Lower lobe of right lung (tissue), 2 donors: Measurements from ENCODE around the gene OR8H1. TPM values are rescaled to one million over a fixed set of nuclear protein-coding genes. Genes with fewer than 3 reads are reported as not detected.

Source experiments
- ATAC-seq, 2 donors: fragments of 200-7000 bp; cut with Tn5 transposase; one replicate each; pipeline ENCODE4 v1.9.1; 2020 to 2022; ENCODE audit warnings: mild to moderate bottlenecking in 2 of 2, moderate library complexity in 2 of 2
- DNase-seq: peaks from one replicate; pipeline ENCODE4 v3.0.0-alpha.2; 2020
- H3K27ac ChIP-seq: fragments of 200-600 bp; one replicate; pipeline ENCODE4 v1.8.0; 2022
- H3K27me3 ChIP-seq: fragments of 200-600 bp; one replicate; pipeline ENCODE4 v1.8.0; 2022; ENCODE audit warnings: low read depth
- H3K36me3 ChIP-seq: fragments of 200-600 bp; one replicate; pipeline ENCODE4 v1.8.0; 2022; ENCODE audit warnings: mild to moderate bottlenecking
- H3K4me1 ChIP-seq: fragments of 200-600 bp; one replicate; pipeline ENCODE4 v1.8.0; 2022
- H3K4me3 ChIP-seq: fragments of 200-600 bp; one replicate; pipeline ENCODE4 v1.8.0; 2022; ENCODE audit warnings: mild to moderate bottlenecking
- H3K9me3 ChIP-seq: fragments of 200-600 bp; one replicate; pipeline ENCODE4 v1.8.0; 2022
- CTCF ChIP-seq: fragments of 200-600 bp; IDR thresholded peaks from one replicate; pipeline ENCODE4 v1.8.0; 2022; ENCODE audit warnings: antibody characterized with exemption, mild to moderate bottlenecking
- intact Hi-C: fragments of 100-400 bp; cut with DNase I; formaldehyde crosslinking; loops from one replicate; pipeline ENCODE4 v1.11.0; 2022
- long read RNA-seq: library from polyadenylated mRNA; unstranded; transcript quantifications from one replicate; pipeline ENCODE4 v2.0.0, GENCODE V29; 2021
- total RNA-seq: library from RNA; stranded (reverse); fragmentation: NEBNext Ultra II Directional; extraction: Animal tissue kit (Norgen Biotek cat#: 25700); gene quantifications from one replicate; pipeline ENCODE4 v1.2.1, GENCODE V29; 2021
- donor health status: DM: no; HTN: yes; CAD: no; lungs with severe emphysema.

The OR8H1 gene
- not detected for total RNA-seq
- long read RNA-seq = 0 reads

GRCh38 chr11:56292154-56292553 lies at the start of gene OR8H1:
OR8H1 (minus strand) TSS chr11:56292254; CDS start chr11:56291062, 1,192 bp downstream.
- no peak for TF ChIP-seq CTCF
- Histone ChIP-seq H3K4me1 (no peaks in the 10 kb centered on the region), H3K9me3 (no peaks in the 10 kb centered on the region), H3K36me3 (no peaks in the 10 kb centered on the region), H3K4me3 (no peak within 1 kb of the TSS), H3K27ac (no peak within 1 kb of the TSS), H3K27me3 (no peaks in the 10 kb centered on the region)
- intact Hi-C loops = no loop called here
- ATAC-seq = no peak
- no peak for DNase-seq

- no peak for TF ChIP-seq CTCF
- no peaks in the 10 kb centered on the region for H3K9me3 ChIP-seq
- no peaks in the 10 kb centered on the region for H3K27me3 ChIP-seq
- no peak overlapping the region for H3K27ac ChIP-seq
- no peaks in the 10 kb centered on the region for H3K4me1 ChIP-seq
- ATAC-seq (no peak), DNase-seq (no peak)
- H3K4me3 ChIP-seq = no peak overlapping the region
- H3K36me3 ChIP-seq = no peaks in the 10 kb centered on the region
- intact Hi-C loops = no loop called here
Measured at GRCh38 chr11:56340289-56340688, 48.2 kb upstream of the OR8H1 start.

- no peak overlapping the region for H3K27ac ChIP-seq
- H3K27me3 ChIP-seq = no peaks in the 10 kb centered on the region
- H3K4me3 ChIP-seq = no peak overlapping the region
- TF ChIP-seq CTCF = no peak
- intact Hi-C loops = no loop called here
- H3K36me3 ChIP-seq = no peaks in the 10 kb centered on the region
- no peak for ATAC-seq
- H3K4me1 ChIP-seq = no peaks in the 10 kb centered on the region
- H3K9me3 ChIP-seq = no peaks in the 10 kb centered on the region
- no peak for DNase-seq
Measured at GRCh38 chr11:56333156-56333555, 41.1 kb upstream of the OR8H1 start.

- Histone ChIP-seq H3K36me3 (no peaks in the 10 kb centered on the region), H3K4me3 (no peak overlapping the region), H3K9me3 (no peaks in the 10 kb centered on the region), H3K27me3 (no peaks in the 10 kb centered on the region), H3K27ac (no peak overlapping the region), H3K4me1 (no peaks in the 10 kb centered on the region)
- intact Hi-C loops = no loop called here
- DNase-seq = peak; percentile 40
- peak; percentile 28 to 45 for ATAC-seq
- no peak for TF ChIP-seq CTCF
Measured at GRCh38 chr11:56331861-56332491, 39.9 kb upstream of the OR8H1 start.

GRCh38 chr11:56314844-56315243 lies 22.8 kb upstream of the OR8H1 start, which contains the start of gene OR8K3:
OR8K3 (plus strand) TSS chr11:56315144; CDS start chr11:56318307, 3,163 bp downstream.
- no peaks in the 10 kb centered on the region for H3K27me3 ChIP-seq
- no peak for TF ChIP-seq CTCF
- no peak within 1 kb of the TSS for H3K27ac ChIP-seq
- H3K9me3 ChIP-seq = no peaks in the 10 kb centered on the region
- intact Hi-C loops = no loop called here
- DNase-seq (no peak), ATAC-seq (no peak)
- no peak within 1 kb of the TSS for H3K4me3 ChIP-seq
- no peaks in the 10 kb centered on the region for H3K36me3 ChIP-seq
- H3K4me1 ChIP-seq = no peaks in the 10 kb centered on the region
